Measurements from ENCODE around the gene ATP8A1.
"Not testable (repeated sequence)": the region's sequence is repeated elsewhere in the genome, so short reads cannot be mapped to it uniquely, and the experiment has no call there.

Gene ATP8A1

GRCh38 chr4:42652529-42653231, 4.2 kb downstream of the ATP8A1 start:
- not testable (repeated sequence) for DNase-seq (ENCODE audit: low read depth in 2 of 3, low spot score in 1 of 3)

GRCh38 chr4:42649870-42650269, 7.0 kb downstream of the ATP8A1 start:
- no peak for DNase-seq (ENCODE audit: low read depth in 2 of 3, low spot score in 1 of 3)

- no peak for DNase-seq (ENCODE audit: low read depth in 2 of 3, low spot score in 1 of 3)
Measured at GRCh38 chr4:42646999-42647541, 9.8 kb downstream of the ATP8A1 start.

- no peak for DNase-seq (ENCODE audit: low read depth in 2 of 3, low spot score in 1 of 3)
Measured at GRCh38 chr4:42646013-42646784, 10.7 kb downstream of the ATP8A1 start.

GRCh38 chr4:42644897-42645296, 12.0 kb downstream of the ATP8A1 start:
- no peak for DNase-seq (ENCODE audit: low read depth in 2 of 3, low spot score in 1 of 3)

- DNase-seq (ENCODE audit: low read depth in 2 of 3, low spot score in 1 of 3): no peak
Measured at GRCh38 chr4:42643685-42644084, 13.2 kb downstream of the ATP8A1 start.

- no peak for DNase-seq (ENCODE audit: low read depth in 2 of 3, low spot score in 1 of 3)
Measured at GRCh38 chr4:42642845-42643615, 13.9 kb downstream of the ATP8A1 start.

- DNase-seq (ENCODE audit: low read depth in 2 of 3, low spot score in 1 of 3): no peak
Measured at GRCh38 chr4:42642101-42642797, 14.7 kb downstream of the ATP8A1 start.

- DNase-seq (ENCODE audit: low read depth in 2 of 3, low spot score in 1 of 3): no peak
Measured at GRCh38 chr4:42641656-42642055, 15.2 kb downstream of the ATP8A1 start.

GRCh38 chr4:42641161-42641560, 15.7 kb downstream of the ATP8A1 start:
- no peak for DNase-seq (ENCODE audit: low read depth in 2 of 3, low spot score in 1 of 3)

- no peak for DNase-seq (ENCODE audit: low read depth in 2 of 3, low spot score in 1 of 3)
Measured at GRCh38 chr4:42640613-42641012, 16.3 kb downstream of the ATP8A1 start.

- DNase-seq (ENCODE audit: low read depth in 2 of 3, low spot score in 1 of 3): no peak
Measured at GRCh38 chr4:42638993-42639392, 17.9 kb downstream of the ATP8A1 start.

- DNase-seq (ENCODE audit: low read depth in 2 of 3, low spot score in 1 of 3): no peak
Measured at GRCh38 chr4:42638321-42638720, 18.6 kb downstream of the ATP8A1 start.

GRCh38 chr4:42637867-42638266, 19.0 kb downstream of the ATP8A1 start:
- DNase-seq (ENCODE audit: low read depth in 2 of 3, low spot score in 1 of 3): no peak

- DNase-seq (ENCODE audit: low read depth in 2 of 3, low spot score in 1 of 3): no peak
Measured at GRCh38 chr4:42637104-42637503, 19.8 kb downstream of the ATP8A1 start.

- DNase-seq (ENCODE audit: low read depth in 2 of 3, low spot score in 1 of 3): no peak
Measured at GRCh38 chr4:42636645-42636949, 20.3 kb downstream of the ATP8A1 start.

GRCh38 chr4:42633605-42634388, 23.1 kb downstream of the ATP8A1 start:
- no peak for DNase-seq (ENCODE audit: low read depth in 2 of 3, low spot score in 1 of 3)

- DNase-seq (ENCODE audit: low read depth in 2 of 3, low spot score in 1 of 3): no peak
Measured at GRCh38 chr4:42632653-42633382, 24.1 kb downstream of the ATP8A1 start.

GRCh38 chr4:42630908-42631307, 26.0 kb downstream of the ATP8A1 start:
- no peak for DNase-seq (ENCODE audit: low read depth in 2 of 3, low spot score in 1 of 3)

- no peak for DNase-seq (ENCODE audit: low read depth in 2 of 3, low spot score in 1 of 3)
Measured at GRCh38 chr4:42628740-42629139, 28.2 kb downstream of the ATP8A1 start.

Measured in stimulated activated CD4-positive, alpha-beta T cell treated with anti-CD3 and anti-CD28 coated beads, Interleukin-12 subunit alpha, Interleukin-12 subunit beta, amount 100 ng/mL, for 48 hours (primary cell).